Measurements from ENCODE around the gene LYRM4.

- TF ChIP-seq RFX5 (IDR thresholded peaks at IDR 0.05) (no peak), CHD2 (IDR thresholded peaks at IDR 0.05; ENCODE audit: low read length, partially characterized antibody) (no peak), CTCF (IDR thresholded peaks at IDR 0.05) (no peak), REST (IDR thresholded peaks at IDR 0.05) (no peak), MAX (IDR thresholded peaks at IDR 0.05) (no peak), USF2 (IDR thresholded peaks at IDR 0.05) (no peak), RAD21 (conservative IDR thresholded peaks at IDR 0.05 in 1 of 2, IDR thresholded peaks at IDR 0.05 in 1 of 2) (no peak), JUNB (IDR thresholded peaks at IDR 0.05) (no peak), NR3C1 (IDR thresholded peaks at IDR 0.05) (no peak), MYC (IDR thresholded peaks at IDR 0.05; ENCODE audit: borderline replicate concordance, low read length) (no peak), POLR2A (IDR thresholded peaks at IDR 0.05; ENCODE audit: low read length) (no peak)
Observed at GRCh38 chr6:5122504-5123112, 138.1 kb downstream of the LYRM4 start.

All from A549 (cell line).